HEK293T (cell line): ENCODE results near the gene BAMBI.
A peak's percentile ranks its signal among the peaks of the same experiment; 100 is the strongest.
"Not testable (repeated sequence)": the region's sequence is repeated elsewhere in the genome, so short reads cannot be mapped to it uniquely, and the experiment has no call there.

ENCODE experiments used
- CTCF ChIA-PET: fragments of 350-600 bp; formaldehyde crosslinking; extraction: SDS; loops from one replicate; lab custom pipeline; 2021; ENCODE audit warnings: antibody characterized with exemption, inconsistent platforms; lab: Yijun Ruan, JAX
- POLR2A ChIA-PET: fragments of 350-600 bp; formaldehyde crosslinking; extraction: SDS; loops from one replicate; lab custom pipeline; 2020; ENCODE audit warnings: antibody characterized with exemption, inconsistent platforms; lab: Yijun Ruan, JAX
- DNase-seq: peaks from one replicate; pipeline ENCODE4 v3.0.0; 2012; ENCODE audit warnings: mixed read lengths; ENCODE audit errors: extremely low spot score
- ARNT ChIP-seq: fragments of 450-650 bp; IDR thresholded peaks from 2 replicates; pipeline ENCODE4 v1.6.1; 2017; ENCODE audit warnings: mild to moderate bottlenecking
- BHLHE40 ChIP-seq: fragments of 450-650 bp; IDR thresholded peaks from 2 replicates; pipeline ENCODE4 v1.6.1; 2016; ENCODE audit warnings: mild to moderate bottlenecking, moderate library complexity, borderline replicate concordance
- CTBP1 ChIP-seq: fragments of 450-650 bp; IDR thresholded peaks from 2 replicates; pipeline ENCODE4 v1.6.1; 2016; ENCODE audit warnings: borderline replicate concordance
- ELF4 ChIP-seq: fragments of 450-650 bp; IDR thresholded peaks from 2 replicates; pipeline ENCODE4 v1.6.1; 2017; ENCODE audit warnings: antibody characterized with exemption
- FOXA1 ChIP-seq: fragments of 450-650 bp; IDR thresholded peaks from 2 replicates; pipeline ENCODE4 v1.6.1; 2016; ENCODE audit warnings: mild to moderate bottlenecking
- FOXK2 ChIP-seq: fragments of 450-650 bp; IDR thresholded peaks from 2 replicates; pipeline ENCODE4 v1.6.1; 2016; ENCODE audit warnings: mild to moderate bottlenecking
- FOXM1 ChIP-seq: fragments of 450-650 bp; IDR thresholded peaks from 2 replicates; pipeline ENCODE4 v1.6.1; 2017; ENCODE audit warnings: mild to moderate bottlenecking, borderline replicate concordance
- HDGF ChIP-seq: fragments of 450-650 bp; IDR thresholded peaks from 2 replicates; pipeline ENCODE4 v1.6.1; 2017; ENCODE audit warnings: antibody characterized with exemption, borderline replicate concordance
- L3MBTL2 ChIP-seq: fragments of 450-650 bp; conservative IDR thresholded peaks from 2 replicates; pipeline ENCODE4 v1.6.1; 2016; ENCODE audit warnings: mild to moderate bottlenecking
- LEF1 ChIP-seq: fragments of 450-650 bp; IDR thresholded peaks from 2 replicates; pipeline ENCODE4 v1.6.1; 2017; ENCODE audit warnings: mild to moderate bottlenecking, borderline replicate concordance
- NFRKB ChIP-seq: fragments of 450-650 bp; IDR thresholded peaks from 2 replicates; pipeline ENCODE4 v1.6.1; 2016; ENCODE audit warnings: mild to moderate bottlenecking, moderate library complexity
- SP1 ChIP-seq: fragments of 450-650 bp; IDR thresholded peaks from 2 replicates; pipeline ENCODE4 v1.6.1; 2017
- SUZ12 ChIP-seq: fragments of 450-650 bp; IDR thresholded peaks from 2 replicates; pipeline ENCODE4 v1.6.1; 2016; ENCODE audit warnings: mild to moderate bottlenecking
- TARDBP ChIP-seq: fragments of 450-650 bp; IDR thresholded peaks from 2 replicates; pipeline ENCODE4 v1.6.1; 2016
- ZNF384 ChIP-seq: fragments of 450-650 bp; IDR thresholded peaks from 2 replicates; pipeline ENCODE4 v1.6.1; 2016
- TF ChIP-seq, protein P1 (sequence below): fragments of 450-650 bp; IDR thresholded peaks from 2 replicates; pipeline ENCODE4 v1.6.1; 2016

Gene BAMBI

GRCh38 chr10:28652703-28653102, 24.6 kb upstream of the BAMBI start:
- no peak for TF ChIP-seq NFRKB
- no peak for TF ChIP-seq BHLHE40
- no peak for TF ChIP-seq HDGF
- TF ChIP-seq SP1, result no peak
- no peak for TF ChIP-seq FOXM1
- TF ChIP-seq SUZ12, result no peak
- TF ChIP-seq FOXK2, result no peak
- TF ChIP-seq FOXA1, result no peak
- no peak for TF ChIP-seq TARDBP
- TF ChIP-seq LEF1, result no peak
- TF ChIP-seq ELF4, result no peak
- TF ChIP-seq, protein P1, sequence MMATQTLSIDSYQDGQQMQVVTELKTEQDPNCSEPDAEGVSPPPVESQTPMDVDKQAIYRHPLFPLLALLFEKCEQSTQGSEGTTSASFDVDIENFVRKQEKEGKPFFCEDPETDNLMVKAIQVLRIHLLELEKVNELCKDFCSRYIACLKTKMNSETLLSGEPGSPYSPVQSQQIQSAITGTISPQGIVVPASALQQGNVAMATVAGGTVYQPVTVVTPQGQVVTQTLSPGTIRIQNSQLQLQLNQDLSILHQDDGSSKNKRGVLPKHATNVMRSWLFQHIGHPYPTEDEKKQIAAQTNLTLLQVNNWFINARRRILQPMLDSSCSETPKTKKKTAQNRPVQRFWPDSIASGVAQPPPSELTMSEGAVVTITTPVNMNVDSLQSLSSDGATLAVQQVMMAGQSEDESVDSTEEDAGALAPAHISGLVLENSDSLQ, result no peak
- TF ChIP-seq ZNF384, result no peak
- no peak for TF ChIP-seq ARNT
- no peak for TF ChIP-seq L3MBTL2
- TF ChIP-seq CTBP1, result no peak
- POLR2A ChIA-PET, result no interaction called here
- CTCF ChIA-PET, result interaction anchor here (1.0 to 1.1 kb wide), 2 partner anchors 11 to 14 kb away, joined by 3 read pairs; no protein-coding TSS in a partner anchor
- no peak for DNase-seq

DNA sequence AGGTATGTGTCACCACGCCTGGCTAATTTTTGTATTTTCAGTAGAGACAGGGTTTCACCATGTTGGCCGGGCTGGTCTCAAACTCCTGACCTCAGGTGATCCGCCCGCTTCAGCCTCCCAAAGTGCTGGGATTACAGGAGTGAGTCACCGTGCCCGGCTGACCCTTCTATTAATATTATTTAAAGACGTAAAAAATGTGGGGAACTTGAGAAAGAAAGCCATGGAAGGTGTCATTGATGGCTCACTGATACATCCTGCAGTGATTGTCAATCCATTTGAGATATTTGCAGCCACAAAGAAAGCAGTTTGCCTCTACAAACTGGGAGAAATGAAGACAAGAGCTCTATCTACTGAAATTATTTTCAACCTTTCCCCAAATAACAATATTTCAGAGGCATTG, 18.5 kb upstream of the BAMBI start:
- DNase-seq, POLR2A ChIA-PET, CTCF ChIA-PET: not testable (repeated sequence)

DNA sequence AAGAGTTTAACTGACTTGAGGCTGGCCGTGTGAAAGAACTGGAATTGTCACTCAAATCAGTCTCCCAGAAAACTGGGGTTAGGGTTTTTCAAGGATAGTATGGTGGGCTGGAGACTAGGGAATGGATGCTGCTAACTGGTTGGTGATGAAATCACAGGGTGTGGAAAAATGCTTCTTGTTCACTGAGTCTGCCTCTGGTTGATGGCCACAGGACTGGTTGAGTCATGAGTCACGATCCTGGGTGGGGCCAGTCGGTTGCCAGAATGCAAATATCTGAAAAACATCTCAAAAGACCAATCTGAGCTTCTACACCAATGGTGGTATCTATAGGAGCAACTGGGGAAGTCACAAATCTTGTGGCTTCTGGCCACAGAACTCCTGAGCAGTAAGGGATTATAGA, 16.3 kb upstream of the BAMBI start:
- no peak for DNase-seq
- CTCF ChIA-PET, result interaction anchor here (0.5 kb wide), 1 partner anchor 597 kb away, joined by 3 read pairs; no protein-coding TSS in a partner anchor
- TF ChIP-seq FOXM1 (no peak), ARNT (no peak), TARDBP (no peak), CTBP1 (no peak), ZNF384 (no peak), ELF4 (no peak), L3MBTL2 (no peak), FOXK2 (no peak), SUZ12 (no peak), BHLHE40 (no peak), NFRKB (no peak), FOXA1 (no peak), LEF1 (no peak), SP1 (no peak), HDGF (no peak)
- TF ChIP-seq, protein P1, result no peak
- POLR2A ChIA-PET, result no interaction called here

GRCh38 chr10:28663576-28664368, 13.5 kb upstream of the BAMBI start:
- CTCF ChIA-PET, result interaction anchor here (0.5 to 2.1 kb wide), 25 partner anchors 12 to 665 kb away, joined by 3 to 28 read pairs (median 3); partner anchors contain the start of gene BAMBI
- TF ChIP-seq ELF4, result no peak
- TF ChIP-seq SP1, result no peak
- no peak for TF ChIP-seq BHLHE40
- no peak for TF ChIP-seq CTBP1
- no peak for TF ChIP-seq L3MBTL2
- no peak for TF ChIP-seq FOXA1
- TF ChIP-seq SUZ12, result no peak
- TF ChIP-seq FOXM1, result no peak
- TF ChIP-seq NFRKB, result no peak
- TF ChIP-seq HDGF, result no peak
- TF ChIP-seq FOXK2, result no peak
- TF ChIP-seq TARDBP, result no peak
- no peak for TF ChIP-seq ARNT
- no peak for TF ChIP-seq LEF1
- TF ChIP-seq, protein P1, result no peak
- TF ChIP-seq ZNF384, result no peak
- POLR2A ChIA-PET, result interaction anchor here (0.5 kb wide), 1 partner anchor 16 kb away, joined by 3 read pairs; no protein-coding TSS in a partner anchor
- DNase-seq, result peak; percentile 69

- CTCF ChIA-PET, result interaction anchor here (0.5 to 2.1 kb wide), 25 partner anchors 12 to 832 kb away, joined by 3 to 28 read pairs (median 3); partner anchors contain the start of gene BAMBI
- no peak for TF ChIP-seq ARNT
- TF ChIP-seq SUZ12, result no peak
- TF ChIP-seq SP1, result no peak
- TF ChIP-seq FOXA1, result no peak
- no peak for TF ChIP-seq CTBP1
- no peak for TF ChIP-seq NFRKB
- no peak for TF ChIP-seq ZNF384
- TF ChIP-seq FOXK2, result no peak
- no peak for TF ChIP-seq HDGF
- TF ChIP-seq L3MBTL2, result no peak
- POLR2A ChIA-PET, result interaction anchor here (0.5 kb wide), 1 partner anchor 15 kb away, joined by 3 read pairs; no protein-coding TSS in a partner anchor
- no peak for DNase-seq
Measured at GRCh38 chr10:28664369-28664740, 13.0 kb upstream of the BAMBI start.
